ENCODE results near the gene FFAR2.
A peak's percentile ranks its signal among the peaks of the same experiment; 100 is the strongest.

Gene FFAR2

DNA sequence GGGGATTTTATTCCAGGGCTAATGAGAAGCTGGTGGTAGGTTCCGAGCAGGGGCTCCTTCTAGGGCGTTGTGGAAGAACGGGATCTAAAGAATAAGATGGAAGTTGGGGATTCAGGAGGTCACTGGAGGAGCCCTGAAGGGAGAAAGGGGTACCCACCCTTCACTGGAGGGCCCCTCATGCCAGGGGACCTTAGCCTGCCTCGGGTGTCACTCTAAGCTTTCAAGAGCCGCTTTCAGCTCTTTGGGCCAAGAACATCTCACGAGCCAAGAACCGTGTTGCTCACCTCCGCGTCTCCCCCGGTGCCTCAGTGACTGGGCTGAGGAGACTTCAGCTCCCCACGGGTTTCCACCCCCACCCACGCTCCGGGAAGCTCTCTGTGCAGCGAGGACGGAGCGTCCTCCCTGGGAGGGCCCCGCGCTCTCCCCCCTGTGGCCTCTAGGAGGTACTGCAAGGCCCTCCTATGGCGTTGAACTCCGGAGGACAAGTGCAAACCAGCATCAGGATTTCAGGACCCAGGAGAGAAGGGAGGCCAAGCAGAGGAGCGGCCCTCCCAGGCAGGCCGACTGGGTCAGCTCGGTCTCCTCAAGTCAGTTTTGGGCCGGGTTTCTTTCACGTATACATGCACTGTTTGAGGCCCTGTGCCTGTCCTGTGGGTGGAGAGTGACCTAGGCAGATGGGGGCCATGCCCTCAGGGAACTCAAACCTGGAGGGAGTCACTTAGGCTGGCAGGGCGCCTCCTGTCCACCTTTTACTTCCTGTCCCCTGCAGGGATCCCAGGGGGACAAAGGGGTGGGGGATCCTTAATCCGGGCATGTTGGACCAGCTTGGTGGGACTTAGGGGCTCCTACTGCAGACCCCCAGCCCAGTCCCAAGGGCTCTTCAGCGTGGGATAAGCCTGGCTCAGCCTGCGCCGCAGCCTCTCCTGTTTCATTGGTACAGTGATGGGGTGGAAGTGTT is 47.3 kb downstream of the FFAR2 start:
- no peak overlapping the region for H3K27ac ChIP-seq (ENCODE audit: insufficient read depth, low read length, poor library complexity, severe bottlenecking)
- H3K36me3 ChIP-seq (ENCODE audit: control insufficient read depth, insufficient read depth, low read length), result no peaks in the 10 kb centered on the region
- H3K4me3 ChIP-seq (ENCODE audit: insufficient read depth, low read depth, low read length, poor library complexity, severe bottlenecking), result no peak overlapping the region
- H3K27me3 ChIP-seq (replicated peaks; ENCODE audit: control insufficient read depth, insufficient read depth, low read length, poor library complexity, severe bottlenecking), result no peaks in the 10 kb centered on the region
- H3K9me3 ChIP-seq (ENCODE audit: control insufficient read depth, low read length), result no peaks in the 10 kb centered on the region
- H3K4me1 ChIP-seq (ENCODE audit: control insufficient read depth, insufficient read depth, low read length, poor library complexity, severe bottlenecking), result peaks cover 4% of the 10 kb centered on the region
- peak; percentile 27 to 49 (median 31) for DNase-seq

DNA sequence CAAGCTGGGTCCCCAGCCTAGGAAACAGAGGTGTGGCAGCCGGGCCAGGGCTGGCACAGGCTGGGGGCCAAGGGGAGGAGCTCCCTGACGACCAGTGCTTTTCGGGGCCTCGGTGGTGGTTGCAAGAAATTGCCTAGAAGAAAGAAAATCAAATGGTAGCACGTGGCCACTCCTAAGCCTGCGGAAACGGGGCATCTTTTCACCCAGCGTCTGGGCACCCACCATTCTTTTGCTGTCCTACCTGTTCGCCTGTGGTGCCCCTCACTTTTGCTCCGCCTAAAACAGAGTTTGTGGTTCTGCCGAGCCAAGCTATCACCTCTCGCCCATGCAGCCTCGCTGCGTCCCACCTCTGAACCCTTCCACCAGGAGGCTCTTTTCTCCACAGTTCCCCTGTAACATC is 49.3 kb downstream of the FFAR2 start:
- DNase-seq, result no peak
- no peaks in the 10 kb centered on the region for H3K27me3 ChIP-seq (replicated peaks; ENCODE audit: control insufficient read depth, insufficient read depth, low read length, poor library complexity, severe bottlenecking)
- H3K4me3 ChIP-seq (ENCODE audit: insufficient read depth, low read depth, low read length, poor library complexity, severe bottlenecking), result no peak overlapping the region
- no peak overlapping the region for H3K27ac ChIP-seq (ENCODE audit: insufficient read depth, low read length, poor library complexity, severe bottlenecking)
- H3K36me3 ChIP-seq (ENCODE audit: control insufficient read depth, insufficient read depth, low read length), result no peaks in the 10 kb centered on the region
- H3K4me1 ChIP-seq (ENCODE audit: control insufficient read depth, insufficient read depth, low read length, poor library complexity, severe bottlenecking), result peaks cover 4% of the 10 kb centered on the region
- no peaks in the 10 kb centered on the region for H3K9me3 ChIP-seq (ENCODE audit: control insufficient read depth, low read length)

DNA sequence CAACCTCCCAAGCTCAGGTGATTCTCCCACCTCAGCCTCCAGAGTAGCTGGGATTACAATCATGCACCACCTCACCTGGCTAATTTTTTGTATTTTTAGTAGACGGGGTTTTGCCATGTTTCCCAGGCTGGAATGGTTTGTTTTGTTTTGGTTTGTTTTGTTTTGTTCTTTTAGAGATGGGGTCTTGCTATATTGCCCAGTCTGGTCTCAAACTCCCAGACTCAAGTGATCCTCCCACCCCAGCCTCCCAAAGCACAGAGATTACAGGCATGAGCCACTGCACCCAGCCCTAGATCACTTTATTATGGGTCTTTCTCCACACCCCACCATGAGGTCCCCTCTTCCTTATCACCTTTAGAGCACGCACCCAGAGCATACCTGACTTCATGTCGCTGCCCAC is 50.2 kb downstream of the FFAR2 start:
- no peak for DNase-seq
- Histone ChIP-seq H3K9me3 (ENCODE audit: control insufficient read depth, low read length) (no peaks in the 10 kb centered on the region), H3K36me3 (ENCODE audit: control insufficient read depth, insufficient read depth, low read length) (no peaks in the 10 kb centered on the region), H3K4me3 (ENCODE audit: insufficient read depth, low read depth, low read length, poor library complexity, severe bottlenecking) (no peak overlapping the region), H3K27me3 (replicated peaks; ENCODE audit: control insufficient read depth, insufficient read depth, low read length, poor library complexity, severe bottlenecking) (no peaks in the 10 kb centered on the region), H3K4me1 (ENCODE audit: control insufficient read depth, insufficient read depth, low read length, poor library complexity, severe bottlenecking) (peaks cover 4% of the 10 kb centered on the region), H3K27ac (ENCODE audit: insufficient read depth, low read length, poor library complexity, severe bottlenecking) (no peak overlapping the region)

DNA sequence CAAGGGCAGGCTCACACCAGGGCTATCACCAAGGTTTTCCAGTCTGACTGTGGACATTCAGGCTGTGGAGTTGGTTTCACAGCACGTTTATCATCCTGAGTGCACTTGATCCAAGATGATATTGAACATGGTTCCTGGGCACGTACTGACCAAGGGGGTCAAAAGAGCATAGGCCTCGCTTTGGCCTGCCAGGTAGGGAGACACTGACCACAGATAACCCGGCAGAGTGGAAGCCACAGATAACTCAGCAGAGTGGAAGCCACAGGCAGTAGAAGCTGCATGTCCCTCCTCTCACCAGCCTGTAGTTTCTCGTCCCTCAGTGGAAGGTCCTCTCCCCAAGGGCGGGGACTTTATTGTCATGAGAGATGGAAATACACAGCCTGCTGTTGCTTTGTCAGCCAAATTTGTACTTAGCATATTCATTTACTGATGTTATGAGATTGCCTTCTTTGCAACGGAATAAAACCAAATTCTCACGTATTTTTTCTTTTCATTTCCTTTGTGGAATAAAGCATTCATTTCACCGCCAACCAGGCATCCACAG is 51.0 kb downstream of the FFAR2 start:
- no peak for DNase-seq
- peaks cover 4% of the 10 kb centered on the region for H3K4me1 ChIP-seq (ENCODE audit: control insufficient read depth, insufficient read depth, low read length, poor library complexity, severe bottlenecking)
- H3K36me3 ChIP-seq (ENCODE audit: control insufficient read depth, insufficient read depth, low read length), result no peaks in the 10 kb centered on the region
- H3K9me3 ChIP-seq (ENCODE audit: control insufficient read depth, low read length), result no peaks in the 10 kb centered on the region
- no peak overlapping the region for H3K4me3 ChIP-seq (ENCODE audit: insufficient read depth, low read depth, low read length, poor library complexity, severe bottlenecking)
- no peak overlapping the region for H3K27ac ChIP-seq (ENCODE audit: insufficient read depth, low read length, poor library complexity, severe bottlenecking)
- H3K27me3 ChIP-seq (replicated peaks; ENCODE audit: control insufficient read depth, insufficient read depth, low read length, poor library complexity, severe bottlenecking), result no peaks in the 10 kb centered on the region

DNA sequence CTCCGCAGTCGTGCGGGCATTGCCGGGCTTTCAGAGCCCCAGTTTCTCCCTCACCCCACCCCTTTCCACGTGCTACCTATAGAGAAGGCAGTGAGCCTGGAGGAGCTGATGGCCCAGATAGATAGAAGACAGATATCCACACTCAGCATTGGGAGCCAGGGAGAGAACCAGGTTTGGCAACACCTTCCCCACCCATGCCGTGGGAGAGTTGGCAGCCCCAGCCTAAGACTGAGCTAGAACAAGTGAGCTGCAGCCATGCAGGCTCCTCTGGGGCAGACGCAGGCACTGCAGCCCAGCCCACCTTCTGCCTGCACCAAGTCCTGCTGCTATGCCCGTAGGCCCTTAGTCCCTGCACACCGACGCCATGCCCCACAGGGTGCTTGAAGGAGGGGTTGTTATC is 52.6 kb downstream of the FFAR2 start:
- Histone ChIP-seq H3K27ac (ENCODE audit: insufficient read depth, low read length, poor library complexity, severe bottlenecking) (no peak overlapping the region), H3K4me1 (ENCODE audit: control insufficient read depth, insufficient read depth, low read length, poor library complexity, severe bottlenecking) (no peaks in the 10 kb centered on the region), H3K27me3 (replicated peaks; ENCODE audit: control insufficient read depth, insufficient read depth, low read length, poor library complexity, severe bottlenecking) (no peaks in the 10 kb centered on the region), H3K4me3 (ENCODE audit: insufficient read depth, low read depth, low read length, poor library complexity, severe bottlenecking) (no peak overlapping the region), H3K9me3 (ENCODE audit: control insufficient read depth, low read length) (no peaks in the 10 kb centered on the region), H3K36me3 (ENCODE audit: control insufficient read depth, insufficient read depth, low read length) (no peaks in the 10 kb centered on the region)
- DNase-seq, result no peak
